ENCODE measurements around the gene FSTL5. TPM values are rescaled to one million over a fixed set of nuclear protein-coding genes. Genes with fewer than 3 reads are reported as not detected.

The FSTL5 gene
- total RNA-seq, 1 experiment from 2014 or later: not detected

GRCh38 chr4:161629694-161630441 lies 533.9 kb downstream of the FSTL5 start:
- no TSS peak for BruUV-seq (replicated peaks)
- ChIA-PET RAD21 (ENCODE audit: low non-redundant PET in 1 of 2, low total read pairs in 2 of 2, uncharacterized antibody in 2 of 2, unreplicated experiment in 2 of 2) (no interaction called here), POLR2A (no interaction called here), CTCF (no interaction called here)
- H3K4me3 ChIP-seq (replicated peaks in 1 of 2; ENCODE audit: low read depth in 1 of 2, low read length in 2 of 2): no peak overlapping the region
- intact Hi-C loops (cut with micrococcal nuclease): no loop called here
- H3K79me2 ChIP-seq (ENCODE audit: insufficient read depth, low read length): no peaks in the 10 kb centered on the region
- H3K36me3 ChIP-seq (ENCODE audit: control insufficient read depth in 1 of 2, insufficient read depth in 2 of 2, low read length in 2 of 2): no peaks in the 10 kb centered on the region
- H3K27me3 ChIP-seq (ENCODE audit: insufficient read depth, low read length): no peaks in the 10 kb centered on the region
- no peak overlapping the region for H3K4me2 ChIP-seq (ENCODE audit: low read length)
- TF ChIP-seq ZBTB33 (IDR thresholded peaks at IDR 0.05; ENCODE audit: extremely low read depth, insufficient replicate concordance, low read length) (no peak), RAD21 (IDR thresholded peaks at IDR 0.05; ENCODE audit: low read depth) (no peak), EZH2 (IDR thresholded peaks at IDR 0.05) (no peak)
- no peaks in the 10 kb centered on the region for H4K20me1 ChIP-seq (ENCODE audit: insufficient read depth)
- no peak for DNase-seq (ENCODE audit: low read depth, low spot score)
- no peak overlapping the region for H3K27ac ChIP-seq (ENCODE audit: low read depth, low read length)
- no peaks in the 10 kb centered on the region for H3K9me2 ChIP-seq (ENCODE audit: insufficient read depth)
- H2AFZ ChIP-seq (ENCODE audit: low read depth, low read length, poor library complexity, severe bottlenecking): no peak overlapping the region
- no peaks in the 10 kb centered on the region for H3K4me1 ChIP-seq (ENCODE audit: control insufficient read depth in 1 of 2, insufficient read depth in 2 of 2, low read length in 2 of 2)
- no peak for ATAC-seq
- H3K9me3 ChIP-seq (ENCODE audit: control insufficient read depth in 1 of 2, insufficient read depth in 1 of 2, low read depth in 1 of 2, low read length in 2 of 2): no peaks in the 10 kb centered on the region
- H3K9ac ChIP-seq (ENCODE audit: low read length): no peak overlapping the region

- Histone ChIP-seq H3K27ac (ENCODE audit: low read depth, low read length) (no peak overlapping the region), H3K79me2 (ENCODE audit: insufficient read depth, low read length) (no peaks in the 10 kb centered on the region), H3K4me1 (ENCODE audit: control insufficient read depth in 1 of 2, insufficient read depth in 2 of 2, low read length in 2 of 2) (no peaks in the 10 kb centered on the region), H4K20me1 (ENCODE audit: insufficient read depth) (no peaks in the 10 kb centered on the region), H3K4me2 (ENCODE audit: low read length) (no peak overlapping the region), H3K9me3 (ENCODE audit: control insufficient read depth in 1 of 2, insufficient read depth in 1 of 2, low read depth in 1 of 2, low read length in 2 of 2) (no peaks in the 10 kb centered on the region), H3K36me3 (ENCODE audit: control insufficient read depth in 1 of 2, insufficient read depth in 2 of 2, low read length in 2 of 2) (no peaks in the 10 kb centered on the region), H2AFZ (ENCODE audit: low read depth, low read length, poor library complexity, severe bottlenecking) (no peak overlapping the region), H3K27me3 (ENCODE audit: insufficient read depth, low read length) (no peaks in the 10 kb centered on the region), H3K9me2 (ENCODE audit: insufficient read depth) (no peaks in the 10 kb centered on the region), H3K9ac (ENCODE audit: low read length) (no peak overlapping the region), H3K4me3 (replicated peaks in 1 of 2; ENCODE audit: low read depth in 1 of 2, low read length in 2 of 2) (no peak overlapping the region)
- BruUV-seq (replicated peaks): no TSS peak
- ChIA-PET POLR2A (no interaction called here), RAD21 (ENCODE audit: low non-redundant PET in 1 of 2, low total read pairs in 2 of 2, uncharacterized antibody in 2 of 2, unreplicated experiment in 2 of 2) (no interaction called here), CTCF (no interaction called here)
- ATAC-seq (no peak), DNase-seq (ENCODE audit: low read depth, low spot score) (no peak)
- intact Hi-C loops (cut with micrococcal nuclease): no loop called here
- no peak for TF ChIP-seq ZBTB33 (IDR thresholded peaks at IDR 0.05; ENCODE audit: extremely low read depth, insufficient replicate concordance, low read length)
- TF ChIP-seq SRF (IDR thresholded peaks at IDR 0.05; ENCODE audit: low read depth): no peak
- no peak for TF ChIP-seq TCF7L2 (IDR thresholded peaks at IDR 0.05; ENCODE audit: borderline replicate concordance, extremely low read depth, insufficient read depth, insufficient read length)
- TF ChIP-seq SP1 (IDR thresholded peaks at IDR 0.05; ENCODE audit: low read depth): no peak
- no peak for TF ChIP-seq EZH2phosphoT487 (IDR thresholded peaks at IDR 0.05; ENCODE audit: borderline replicate concordance)
- no peak for TF ChIP-seq CEBPB (IDR thresholded peaks at IDR 0.05; ENCODE audit: low read depth)
- no peak for TF ChIP-seq REST (IDR thresholded peaks at IDR 0.05; ENCODE audit: low read depth)
These were observed 559.1 kb downstream of the FSTL5 start for GRCh38 chr4:161604516-161605300.
